HepG2 (cell line): ENCODE data around the gene CALD1. TPM values are rescaled to one million over a fixed set of nuclear protein-coding genes. Genes with fewer than 3 reads are reported as not detected.
A peak's percentile ranks its signal among the peaks of the same experiment; 100 is the strongest.

ENCODE experiments used
- ADNP ChIP-seq: sonication (generic); formaldehyde crosslinking; IDR thresholded peaks from 2 replicates; pipeline ENCODE4 v1.4.0; 2020; ENCODE audit warnings: missing genetic modification reagents
- DBP ChIP-seq: sonication (generic); formaldehyde crosslinking; IDR thresholded peaks from 2 replicates; pipeline ENCODE4 v1.4.0; 2020; ENCODE audit warnings: missing genetic modification reagents; ENCODE audit errors: not compliant biosample characterization
- DNMT3B ChIP-seq: conservative IDR thresholded peaks from 2 replicates; pipeline ENCODE4 v1.6.1; 2016; ENCODE audit warnings: missing biosample characterization, control low read depth
- FOSL2 ChIP-seq: sonication (generic); formaldehyde crosslinking; IDR thresholded peaks from 2 replicates; pipeline ENCODE4 v1.4.0; 2020; ENCODE audit warnings: missing genetic modification reagents
- MEIS2 ChIP-seq: sonication (generic); formaldehyde crosslinking; IDR thresholded peaks from 2 replicates; pipeline ENCODE4 v1.9.0; 2021; ENCODE audit warnings: mild to moderate bottlenecking, missing genetic modification reagents
- MTF2 ChIP-seq: sonication (generic); formaldehyde crosslinking; IDR thresholded peaks from 2 replicates; pipeline ENCODE4 v1.5.0; 2020; ENCODE audit warnings: missing genetic modification reagents, borderline replicate concordance
- NCOA2 ChIP-seq: sonication (generic); formaldehyde crosslinking; IDR thresholded peaks from 2 replicates; pipeline ENCODE4 v1.8.0; 2022; ENCODE audit warnings: inconsistent platforms
- PREB ChIP-seq: sonication (generic); formaldehyde crosslinking; IDR thresholded peaks from 2 replicates; pipeline ENCODE4 v1.4.0; 2020; ENCODE audit warnings: missing genetic modification reagents
- PRMT3 ChIP-seq: sonication (generic); formaldehyde crosslinking; IDR thresholded peaks from 2 replicates; pipeline ENCODE4 v1.8.1; 2022; ENCODE audit warnings: low read depth, mild to moderate bottlenecking, moderate library complexity, missing genetic modification reagents, borderline replicate concordance
- RELA ChIP-seq: sonication (generic); formaldehyde crosslinking; IDR thresholded peaks from 2 replicates; pipeline ENCODE4 v1.4.0; 2020; ENCODE audit warnings: missing genetic modification reagents
- SNAI1 ChIP-seq: sonication (generic); formaldehyde crosslinking; IDR thresholded peaks from 2 replicates; pipeline ENCODE4 v1.5.0; 2020; ENCODE audit warnings: mild to moderate bottlenecking, missing genetic modification reagents, borderline replicate concordance
- ZMAT3 ChIP-seq: sonication (generic); formaldehyde crosslinking; conservative IDR thresholded peaks from 2 replicates; pipeline ENCODE4 v1.7.0; 2021; ENCODE audit warnings: missing genetic modification reagents
- ZNF10 ChIP-seq: sonication (generic); formaldehyde crosslinking; IDR thresholded peaks from 2 replicates; pipeline ENCODE4 v1.4.0; 2020; ENCODE audit warnings: mild to moderate bottlenecking, low read depth, missing genetic modification reagents, borderline replicate concordance
- ZNF503 ChIP-seq: sonication (generic); formaldehyde crosslinking; IDR thresholded peaks from 2 replicates; pipeline ENCODE4 v1.4.0; 2020; ENCODE audit warnings: missing genetic modification reagents
- ZNF724P ChIP-seq: sonication (generic); formaldehyde crosslinking; IDR thresholded peaks from 2 replicates; pipeline ENCODE4 v1.8.0; 2022; ENCODE audit warnings: missing genetic modification reagents, borderline replicate concordance
- ZNF883 ChIP-seq: sonication (generic); formaldehyde crosslinking; IDR thresholded peaks from 2 replicates; pipeline ENCODE4 v1.5.1; 2020; ENCODE audit warnings: mild to moderate bottlenecking, missing genetic modification reagents; ENCODE audit errors: not compliant biosample characterization
- ZSCAN31 ChIP-seq: sonication (generic); formaldehyde crosslinking; IDR thresholded peaks from 2 replicates; pipeline ENCODE4 v1.5.0; 2020; ENCODE audit warnings: low read depth, mild to moderate bottlenecking, missing genetic modification reagents
- polyA plus RNA-seq, 8 experiments: library from polyadenylated mRNA; depleted of rRNA in 3 of 8; stranded (reverse) in 7 of 8; unstranded in 1 of 8; fragments of >200 nt; fragmentation: Illumina TruSeq in 4 of 8; extraction: Trizol in 4 of 8; gene quantifications; 2 replicates each; pipeline versions ENCODE4 v1.2.1 to v1.2.3, GENCODE V29; 2011 to 2016; ENCODE audit warnings: low read depth in 4 of 8, missing spikeins in 1 of 8, mixed read lengths in 1 of 8; ENCODE audit not compliant: insufficient read depth in 1 of 8
- total RNA-seq, 5 experiments: library from RNA; depleted of rRNA; stranded (reverse); fragments of >200 nt; fragmentation: Illumina TruSeq; extraction: Trizol; gene quantifications; 2 replicates each; pipeline ENCODE4 v1.2.3, GENCODE V29; 2016; ENCODE audit warnings: low read depth in 1 of 5
- TF ChIP-seq, protein P1 (sequence below): IDR thresholded peaks from 2 replicates; pipeline ENCODE4 v1.6.1; 2012; ENCODE audit warnings: low read depth, low read length, improper control_type of control experiment
- TF ChIP-seq, protein P2 (sequence below): IDR thresholded peaks from 2 replicates; pipeline ENCODE4 v1.6.1; 2016; ENCODE audit warnings: mild to moderate bottlenecking, missing biosample characterization, missing genetic modification reagents
- TF ChIP-seq, protein P3 (sequence below): sonication (generic); formaldehyde crosslinking; IDR thresholded peaks from 2 replicates; pipeline ENCODE4 v1.5.0; 2020; ENCODE audit warnings: missing genetic modification reagents
- TF ChIP-seq, protein P4 (sequence below): sonication (generic); formaldehyde crosslinking; IDR thresholded peaks from 2 replicates; pipeline ENCODE4 v1.5.1; 2020; ENCODE audit warnings: missing genetic modification reagents, mild to moderate bottlenecking, borderline replicate concordance

Gene CALD1
- total and polyA plus RNA-seq, 2 of the 13 experiments (the other 11 are each of a cell fraction or from before 2014, with no cell fraction given) = 53.0 to 112 TPM

- no peak for TF ChIP-seq PREB
- peak; percentile 79; the same call in 1 of the 2 replicates for TF ChIP-seq ZSCAN31
- TF ChIP-seq ZNF10 (CRISPR knock-in tag) = no peak
- peak; percentile 62 for TF ChIP-seq FOSL2 (CRISPR knock-in tag)
- TF ChIP-seq MTF2 = no peak
- TF ChIP-seq ZMAT3 (CRISPR knock-in tag) = no peak
- TF ChIP-seq, protein P1, sequence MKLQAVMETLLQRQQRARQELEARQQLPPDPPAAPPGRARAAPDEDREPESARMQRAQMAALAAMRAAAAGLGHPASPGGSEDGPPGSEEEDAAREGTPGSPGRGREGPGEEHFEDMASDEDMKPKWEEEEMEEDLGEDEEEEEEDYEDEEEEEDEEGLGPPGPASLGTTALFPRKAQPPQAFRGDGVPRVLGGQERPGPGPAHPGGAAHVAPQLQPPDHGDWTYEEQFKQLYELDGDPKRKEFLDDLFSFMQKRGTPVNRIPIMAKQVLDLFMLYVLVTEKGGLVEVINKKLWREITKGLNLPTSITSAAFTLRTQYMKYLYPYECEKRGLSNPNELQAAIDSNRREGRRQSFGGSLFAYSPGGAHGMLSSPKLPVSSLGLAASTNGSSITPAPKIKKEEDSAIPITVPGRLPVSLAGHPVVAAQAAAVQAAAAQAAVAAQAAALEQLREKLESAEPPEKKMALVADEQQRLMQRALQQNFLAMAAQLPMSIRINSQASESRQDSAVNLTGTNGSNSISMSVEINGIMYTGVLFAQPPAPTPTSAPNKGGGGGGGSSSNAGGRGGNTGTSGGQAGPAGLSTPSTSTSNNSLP = peak; percentile 90
- no peak for TF ChIP-seq SNAI1 (CRISPR knock-in tag)
- peak; percentile 97 for TF ChIP-seq NCOA2 (CRISPR knock-in tag)
- TF ChIP-seq, protein P2, sequence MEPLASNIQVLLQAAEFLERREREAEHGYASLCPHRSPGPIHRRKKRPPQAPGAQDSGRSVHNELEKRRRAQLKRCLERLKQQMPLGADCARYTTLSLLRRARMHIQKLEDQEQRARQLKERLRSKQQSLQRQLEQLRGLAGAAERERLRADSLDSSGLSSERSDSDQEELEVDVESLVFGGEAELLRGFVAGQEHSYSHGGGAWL (CRISPR knock-in tag) = no peak
- TF ChIP-seq PRMT3 (CRISPR knock-in tag) = peak; percentile 70; the same call in 1 of the 2 replicates
- TF ChIP-seq DBP (CRISPR knock-in tag) = no peak
- no peak for TF ChIP-seq ADNP (CRISPR knock-in tag)
- TF ChIP-seq DNMT3B = no peak
- TF ChIP-seq ZNF724P = 0 out of 2 replicates have a peak, but pooled peaks have one; percentile 62
- TF ChIP-seq, protein P3, sequence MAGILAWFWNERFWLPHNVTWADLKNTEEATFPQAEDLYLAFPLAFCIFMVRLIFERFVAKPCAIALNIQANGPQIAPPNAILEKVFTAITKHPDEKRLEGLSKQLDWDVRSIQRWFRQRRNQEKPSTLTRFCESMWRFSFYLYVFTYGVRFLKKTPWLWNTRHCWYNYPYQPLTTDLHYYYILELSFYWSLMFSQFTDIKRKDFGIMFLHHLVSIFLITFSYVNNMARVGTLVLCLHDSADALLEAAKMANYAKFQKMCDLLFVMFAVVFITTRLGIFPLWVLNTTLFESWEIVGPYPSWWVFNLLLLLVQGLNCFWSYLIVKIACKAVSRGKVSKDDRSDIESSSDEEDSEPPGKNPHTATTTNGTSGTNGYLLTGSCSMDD (CRISPR knock-in tag) = no peak
- TF ChIP-seq, protein P4, sequence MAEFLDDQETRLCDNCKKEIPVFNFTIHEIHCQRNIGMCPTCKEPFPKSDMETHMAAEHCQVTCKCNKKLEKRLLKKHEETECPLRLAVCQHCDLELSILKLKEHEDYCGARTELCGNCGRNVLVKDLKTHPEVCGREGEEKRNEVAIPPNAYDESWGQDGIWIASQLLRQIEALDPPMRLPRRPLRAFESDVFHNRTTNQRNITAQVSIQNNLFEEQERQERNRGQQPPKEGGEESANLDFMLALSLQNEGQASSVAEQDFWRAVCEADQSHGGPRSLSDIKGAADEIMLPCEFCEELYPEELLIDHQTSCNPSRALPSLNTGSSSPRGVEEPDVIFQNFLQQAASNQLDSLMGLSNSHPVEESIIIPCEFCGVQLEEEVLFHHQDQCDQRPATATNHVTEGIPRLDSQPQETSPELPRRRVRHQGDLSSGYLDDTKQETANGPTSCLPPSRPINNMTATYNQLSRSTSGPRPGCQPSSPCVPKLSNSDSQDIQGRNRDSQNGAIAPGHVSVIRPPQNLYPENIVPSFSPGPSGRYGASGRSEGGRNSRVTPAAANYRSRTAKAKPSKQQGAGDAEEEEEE (CRISPR knock-in tag) = no peak
- TF ChIP-seq ZNF883 (CRISPR knock-in tag) = no peak
- no peak for TF ChIP-seq RELA (CRISPR knock-in tag)
- TF ChIP-seq ZNF503 = peak; percentile 90
- TF ChIP-seq MEIS2 (CRISPR knock-in tag) = 0 out of 2 replicates have a peak, but pooled peaks have one; percentile 45
Observed at GRCh38 chr7:134997214-134997885, 217.9 kb downstream of the CALD1 start (continued).
